Mucosa of stomach (tissue), 1 donor: ENCODE data around the gene TEKT4.
"Not testable (repeated sequence)": the region's sequence is repeated elsewhere in the genome, so short reads cannot be mapped to it uniquely, and the experiment has no call there.

Source experiments
- H3K27me3 ChIP-seq: one replicate; pipeline ENCODE4 v1.7.0; 2013; ENCODE audit warnings: mild to moderate bottlenecking, low read length; ENCODE audit not compliant: control insufficient read depth, insufficient read depth
- H3K36me3 ChIP-seq: one replicate; pipeline ENCODE4 v1.7.0; 2013; ENCODE audit warnings: low read length; ENCODE audit not compliant: control insufficient read depth, insufficient read depth
- H3K4me1 ChIP-seq: one replicate; pipeline ENCODE4 v1.7.0; 2013; ENCODE audit warnings: mild to moderate bottlenecking, low read length; ENCODE audit not compliant: control insufficient read depth, insufficient read depth
- H3K4me3 ChIP-seq: one replicate; pipeline ENCODE4 v1.7.0; 2013; ENCODE audit warnings: low read length
- H3K9ac ChIP-seq: one replicate; pipeline ENCODE4 v1.7.0; 2013; ENCODE audit warnings: mild to moderate bottlenecking, low read length, moderate library complexity
- H3K9me3 ChIP-seq: one replicate; pipeline ENCODE4 v1.7.0; 2013; ENCODE audit warnings: mild to moderate bottlenecking, low read length, moderate library complexity; ENCODE audit not compliant: control insufficient read depth
- donor health status: Pancreatic carcinoma.

Gene TEKT4, protein sequence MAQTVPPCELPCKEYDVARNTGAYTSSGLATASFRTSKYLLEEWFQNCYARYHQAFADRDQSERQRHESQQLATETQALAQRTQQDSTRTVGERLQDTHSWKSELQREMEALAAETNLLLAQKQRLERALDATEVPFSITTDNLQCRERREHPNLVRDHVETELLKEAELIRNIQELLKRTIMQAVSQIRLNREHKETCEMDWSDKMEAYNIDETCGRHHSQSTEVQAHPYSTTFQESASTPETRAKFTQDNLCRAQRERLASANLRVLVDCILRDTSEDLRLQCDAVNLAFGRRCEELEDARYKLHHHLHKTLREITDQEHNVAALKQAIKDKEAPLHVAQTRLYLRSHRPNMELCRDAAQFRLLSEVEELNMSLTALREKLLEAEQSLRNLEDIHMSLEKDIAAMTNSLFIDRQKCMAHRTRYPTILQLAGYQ

DNA sequence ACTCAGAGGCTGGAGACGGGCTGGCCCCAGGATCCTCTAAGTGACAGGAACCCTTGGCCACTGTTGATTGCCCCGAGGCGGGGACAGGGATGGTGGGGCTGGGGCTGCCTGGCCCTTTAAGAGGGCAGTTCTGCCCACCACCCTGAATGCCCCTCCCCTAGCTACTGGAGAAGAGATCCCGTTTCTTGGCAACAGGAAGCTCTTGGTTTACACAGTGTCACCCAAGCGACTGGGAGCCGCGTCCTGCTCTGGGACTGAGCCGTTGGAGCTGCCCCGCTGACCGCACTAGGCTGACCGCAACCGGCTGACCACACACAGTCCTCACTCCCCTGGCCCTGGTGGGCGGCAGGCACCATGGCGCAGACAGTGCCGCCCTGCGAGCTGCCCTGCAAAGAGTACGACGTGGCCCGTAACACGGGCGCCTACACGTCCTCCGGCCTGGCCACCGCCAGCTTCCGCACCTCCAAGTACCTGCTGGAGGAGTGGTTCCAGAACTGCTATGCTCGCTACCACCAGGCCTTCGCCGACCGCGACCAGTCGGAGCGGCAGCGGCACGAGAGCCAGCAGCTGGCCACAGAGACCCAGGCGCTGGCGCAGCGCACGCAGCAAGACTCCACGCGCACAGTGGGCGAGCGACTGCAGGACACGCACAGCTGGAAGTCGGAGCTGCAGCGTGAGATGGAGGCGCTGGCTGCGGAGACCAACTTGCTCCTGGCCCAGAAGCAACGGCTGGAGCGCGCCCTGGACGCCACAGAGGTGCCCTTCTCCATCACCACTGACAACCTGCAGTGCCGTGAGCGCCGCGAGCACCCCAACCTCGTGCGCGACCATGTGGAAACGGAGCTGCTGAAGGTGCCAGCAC is at the start of gene TEKT4:
Gene TEKT4 (plus strand): TSS at position 205 of the 862 bp plus-strand sequence. CDS start 150 bp downstream, at position 355.
- Histone ChIP-seq H3K36me3 (no peaks in the 10 kb centered on the region), H3K9me3 (no peaks in the 10 kb centered on the region), H3K4me1 (no peaks in the 10 kb centered on the region), H3K27me3 (peaks cover 31% of the 10 kb centered on the region), H3K4me3 (no peak within 1 kb of the TSS), H3K9ac (no peak within 1 kb of the TSS)

DNA sequence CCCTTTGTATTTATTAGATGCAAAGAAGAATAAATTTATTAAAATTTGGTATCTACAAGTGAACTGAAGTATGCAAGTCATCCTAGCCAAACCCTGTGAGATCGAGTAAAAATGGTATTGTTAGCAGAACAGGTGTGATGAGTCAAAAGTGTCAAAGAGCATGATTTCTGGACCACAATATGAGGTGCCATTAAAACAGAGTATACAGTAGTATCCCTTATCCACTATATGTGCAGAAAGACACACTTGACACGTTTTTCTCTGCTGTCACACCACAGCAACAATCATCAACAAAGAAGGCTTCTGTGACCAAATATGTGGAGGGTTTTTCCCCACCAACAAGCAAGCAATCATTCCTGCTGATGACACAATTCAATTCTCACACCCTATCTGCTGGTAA is 32.0 kb upstream of the TEKT4 start:
- not testable (repeated sequence) for H3K9ac ChIP-seq, H3K4me3 ChIP-seq, H3K4me1 ChIP-seq, H3K27me3 ChIP-seq, H3K36me3 ChIP-seq, H3K9me3 ChIP-seq

DNA sequence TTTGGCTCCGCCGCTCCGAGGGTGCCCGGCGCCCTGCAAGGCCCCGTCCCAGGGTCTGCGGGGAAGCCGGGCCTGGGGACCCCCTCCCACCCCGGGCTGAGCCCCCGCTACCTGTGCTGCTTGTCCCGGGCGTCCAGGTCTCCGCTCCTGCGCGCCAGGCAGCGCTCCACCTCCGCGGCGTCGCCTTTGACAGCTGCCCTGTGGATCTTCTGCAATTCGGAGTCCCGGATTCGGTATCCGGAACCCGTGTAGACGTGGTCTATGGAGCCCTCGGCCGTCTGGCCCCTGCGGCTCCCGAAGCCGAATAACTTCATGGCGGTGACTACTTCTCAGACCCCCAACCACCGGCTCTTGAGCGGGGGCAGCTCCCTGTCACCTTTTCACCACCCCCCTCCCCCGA is 14.4 kb upstream of the TEKT4 start:
- H3K4me3 ChIP-seq, H3K36me3 ChIP-seq, H3K9ac ChIP-seq, H3K4me1 ChIP-seq, H3K9me3 ChIP-seq: not testable (repeated sequence)
- H3K27me3 ChIP-seq = peaks cover 12% of the 10 kb centered on the region

DNA sequence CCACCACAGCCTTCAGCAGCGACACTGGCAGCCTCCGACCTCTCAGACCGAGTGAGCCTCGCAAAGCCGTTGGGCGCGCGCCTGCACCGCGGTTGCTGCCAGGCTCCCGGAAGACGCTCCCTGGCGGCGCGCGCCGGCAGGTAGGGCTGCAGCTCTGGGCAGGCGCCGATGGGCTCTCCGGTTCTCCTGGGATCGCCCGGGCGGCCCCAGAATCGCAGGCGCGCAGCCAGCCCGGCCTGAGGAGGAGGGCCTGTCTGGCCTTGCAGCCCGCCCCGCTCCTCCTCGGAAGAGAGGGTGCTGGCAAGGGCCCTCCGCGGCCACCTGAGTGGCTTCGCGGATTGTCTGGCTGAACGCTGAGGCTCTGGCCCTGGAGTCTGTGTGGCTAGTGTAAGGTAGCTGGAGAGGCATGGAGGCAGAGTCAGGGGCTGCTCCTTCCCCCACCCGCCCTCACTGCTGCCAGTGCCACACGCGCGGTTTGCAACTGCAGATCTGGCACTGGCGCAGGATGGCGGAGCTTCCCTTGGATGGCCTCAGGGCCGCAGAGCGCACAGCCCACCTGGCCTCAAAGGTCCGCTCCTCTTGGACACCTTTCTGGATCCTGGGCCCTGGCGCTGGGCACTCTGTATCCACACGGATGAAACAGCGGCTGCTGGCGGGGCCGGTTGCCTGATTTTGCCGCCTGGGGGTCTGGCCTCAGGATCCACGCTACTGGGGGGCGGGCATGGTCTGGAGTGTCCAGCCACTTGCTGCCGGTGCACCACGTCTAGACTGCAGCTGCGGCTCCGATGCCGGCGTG is 13.7 kb upstream of the TEKT4 start:
- H3K4me3 ChIP-seq, H3K4me1 ChIP-seq, H3K9ac ChIP-seq, H3K9me3 ChIP-seq, H3K36me3 ChIP-seq: not testable (repeated sequence)
- H3K27me3 ChIP-seq = peaks cover 19% of the 10 kb centered on the region

DNA sequence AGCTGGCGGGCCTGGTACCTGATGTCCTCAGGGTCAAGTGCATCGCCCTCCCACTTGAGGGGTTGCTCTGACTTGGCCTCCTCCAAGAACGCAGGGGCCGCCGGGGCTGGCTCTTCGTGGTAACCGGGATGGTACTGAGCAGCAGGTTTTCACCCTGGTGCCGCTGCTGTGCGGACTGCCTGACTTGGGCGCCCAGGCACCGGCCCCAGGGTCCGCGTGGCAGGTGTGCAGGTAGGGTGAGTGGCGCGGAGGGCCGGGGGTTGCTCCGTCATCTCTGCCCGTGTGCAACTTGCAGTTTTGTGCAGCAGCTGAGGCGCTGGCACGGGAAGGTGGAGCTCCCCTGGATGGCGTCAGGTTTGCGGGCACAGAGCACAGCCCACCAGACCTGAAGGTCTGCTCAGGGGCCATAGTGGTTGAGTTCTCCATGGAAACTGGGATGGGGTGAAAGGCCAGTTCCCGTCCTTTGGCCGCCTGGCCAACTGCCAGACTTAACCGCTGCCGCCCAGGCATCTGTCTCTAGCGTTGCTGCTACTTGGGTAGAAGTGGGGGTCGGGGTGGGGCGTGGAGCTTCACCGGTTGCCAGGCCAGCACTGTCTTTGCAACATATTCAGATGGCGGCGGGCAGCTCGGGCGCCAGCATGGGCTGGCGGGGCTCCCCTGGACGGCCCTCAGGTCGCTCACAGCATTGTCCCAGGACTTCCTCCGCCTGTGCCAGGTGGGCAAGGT is 12.9 kb upstream of the TEKT4 start:
- peaks cover 19% of the 10 kb centered on the region for H3K27me3 ChIP-seq
- not testable (repeated sequence) for H3K4me1 ChIP-seq, H3K9ac ChIP-seq, H3K36me3 ChIP-seq, H3K9me3 ChIP-seq, H3K4me3 ChIP-seq

DNA sequence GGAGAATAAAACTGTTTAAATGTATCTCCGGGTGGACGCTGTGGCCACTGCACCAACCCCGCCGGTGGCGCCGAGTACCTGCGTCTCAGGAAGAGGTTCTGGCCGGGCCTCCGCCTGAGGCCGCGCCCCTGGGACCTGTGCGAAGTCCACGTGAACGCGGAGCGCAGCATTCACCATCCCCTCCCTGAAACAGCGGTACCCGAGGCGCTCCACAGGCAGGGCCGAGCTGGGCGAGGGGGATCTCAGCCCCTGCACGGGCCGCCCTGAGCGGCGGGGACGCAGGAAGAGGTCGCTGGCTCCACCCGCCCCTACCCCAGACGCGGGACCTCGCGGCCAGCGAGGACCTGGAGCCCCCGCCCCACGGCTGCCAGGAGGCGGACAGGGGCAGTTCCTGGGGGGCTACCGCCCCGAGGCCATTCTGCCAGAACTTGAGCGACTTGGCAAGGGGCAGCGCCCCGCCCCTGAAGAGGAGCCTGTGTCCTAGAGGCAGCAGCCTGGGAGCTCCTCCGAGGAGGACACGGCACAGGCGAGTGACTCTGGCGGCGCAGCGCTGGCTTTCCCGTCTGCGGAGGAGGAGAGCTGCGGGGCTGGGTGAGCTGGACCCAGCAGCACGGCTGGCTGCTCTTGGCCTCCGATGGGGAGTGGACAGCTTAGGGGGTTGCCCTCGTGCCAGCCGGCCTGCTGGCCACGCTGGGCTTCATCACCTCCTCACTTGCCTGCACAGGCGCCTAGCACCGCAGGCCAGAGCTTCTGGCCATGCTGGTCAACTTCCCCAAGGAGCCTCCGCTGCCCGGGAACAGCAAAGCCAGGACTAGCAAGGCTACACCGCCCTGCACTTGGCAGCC is 9.7 kb upstream of the TEKT4 start:
- no peaks in the 10 kb centered on the region for H3K4me1 ChIP-seq
- H3K9ac ChIP-seq = no peak overlapping the region
- H3K9me3 ChIP-seq = no peaks in the 10 kb centered on the region
- no peak overlapping the region for H3K4me3 ChIP-seq
- no peaks in the 10 kb centered on the region for H3K36me3 ChIP-seq
- H3K27me3 ChIP-seq = peaks cover 19% of the 10 kb centered on the region

DNA sequence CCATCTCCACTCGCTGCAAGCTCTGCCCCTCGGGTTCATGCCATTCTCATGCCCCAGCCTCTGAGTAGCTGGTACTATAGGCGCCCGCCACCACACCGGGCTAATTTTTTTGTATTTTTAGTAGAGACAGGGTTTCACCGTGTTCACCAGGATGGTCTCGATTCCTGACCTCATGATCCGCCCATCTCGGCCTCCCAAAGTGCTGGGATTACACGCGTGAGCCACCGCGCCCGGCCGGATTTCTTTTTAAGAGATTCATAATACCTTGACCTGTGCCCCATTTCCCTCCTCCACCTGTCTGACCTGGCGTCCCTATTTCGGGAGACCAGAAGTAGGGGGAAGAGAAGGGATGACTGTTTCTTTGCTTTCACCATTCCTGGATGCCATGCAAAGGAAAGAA is 8.3 kb upstream of the TEKT4 start:
- H3K4me1 ChIP-seq, H3K36me3 ChIP-seq, H3K9ac ChIP-seq, H3K4me3 ChIP-seq, H3K9me3 ChIP-seq: not testable (repeated sequence)
- H3K27me3 ChIP-seq = peaks cover 13% of the 10 kb centered on the region

DNA sequence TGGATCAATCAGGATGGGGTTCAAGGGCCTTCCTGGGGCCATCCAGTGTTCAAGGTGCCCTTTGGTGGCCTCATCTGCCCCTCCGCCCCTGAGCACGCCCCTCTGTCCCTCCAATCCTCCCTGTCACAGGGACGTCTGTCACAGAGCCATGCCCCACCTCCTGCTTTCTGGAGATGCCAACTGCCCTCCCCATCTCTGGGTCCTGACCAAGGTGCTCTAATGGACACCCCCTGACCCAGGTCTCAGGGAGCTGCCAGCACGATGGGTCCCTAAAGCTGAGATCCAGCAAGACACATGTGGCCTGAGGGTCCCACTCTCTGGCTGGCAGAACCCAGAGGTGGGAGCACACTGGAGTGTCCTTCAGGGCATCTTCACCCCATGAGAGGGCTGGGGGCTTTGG is 2.1 kb upstream of the TEKT4 start:
- Histone ChIP-seq H3K36me3 (no peaks in the 10 kb centered on the region), H3K9me3 (no peaks in the 10 kb centered on the region), H3K9ac (no peak overlapping the region), H3K4me1 (no peaks in the 10 kb centered on the region), H3K4me3 (no peak overlapping the region), H3K27me3 (peaks cover 29% of the 10 kb centered on the region)

DNA sequence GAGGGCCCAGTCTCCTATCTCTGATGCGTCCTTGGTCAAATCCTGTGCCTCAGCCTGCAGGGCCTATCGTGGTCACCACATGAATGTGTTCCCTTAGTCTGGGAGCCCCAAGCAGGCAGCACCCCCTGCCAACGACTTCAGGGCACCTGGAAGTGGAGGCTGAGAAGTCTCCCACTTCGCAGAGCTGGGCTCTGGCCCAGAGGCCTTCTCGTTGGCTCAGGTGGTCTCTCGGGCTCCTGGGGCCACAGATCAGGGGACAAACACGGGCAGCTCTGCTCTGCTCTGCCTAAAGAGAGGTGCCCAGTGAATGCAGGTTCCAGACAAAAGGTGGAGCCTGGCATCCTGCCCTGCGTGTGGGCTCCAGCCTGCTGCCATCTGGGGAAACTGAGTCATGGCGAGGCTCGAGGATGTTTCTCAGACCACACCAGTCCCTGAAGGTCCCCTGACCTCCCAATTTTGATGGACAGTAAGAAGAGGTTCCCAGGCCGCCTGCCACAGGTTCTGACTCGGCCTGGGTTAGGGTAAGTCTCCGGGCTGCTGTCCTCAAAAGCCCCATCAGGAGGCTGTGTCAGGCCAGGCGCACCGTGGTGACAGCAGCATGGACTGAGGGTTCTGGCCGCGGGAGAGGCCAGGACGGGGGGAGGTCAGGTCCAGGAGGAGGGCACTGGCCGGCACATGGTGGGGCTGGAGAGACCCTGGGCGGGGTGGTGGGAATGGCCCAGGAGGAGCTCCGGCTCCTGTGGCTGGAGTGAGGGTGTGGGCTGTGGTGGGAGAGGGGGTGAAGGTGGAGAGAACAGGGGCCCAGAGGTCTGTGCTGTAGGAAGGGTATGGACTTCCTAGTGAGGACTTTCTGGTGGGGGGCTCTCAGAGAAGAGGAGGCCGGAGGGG is 1.4 kb upstream of the TEKT4 start:
- Histone ChIP-seq H3K4me1 (no peaks in the 10 kb centered on the region), H3K9me3 (no peaks in the 10 kb centered on the region), H3K27me3 (peaks cover 29% of the 10 kb centered on the region), H3K9ac (no peak overlapping the region), H3K4me3 (no peak overlapping the region), H3K36me3 (no peaks in the 10 kb centered on the region)

DNA sequence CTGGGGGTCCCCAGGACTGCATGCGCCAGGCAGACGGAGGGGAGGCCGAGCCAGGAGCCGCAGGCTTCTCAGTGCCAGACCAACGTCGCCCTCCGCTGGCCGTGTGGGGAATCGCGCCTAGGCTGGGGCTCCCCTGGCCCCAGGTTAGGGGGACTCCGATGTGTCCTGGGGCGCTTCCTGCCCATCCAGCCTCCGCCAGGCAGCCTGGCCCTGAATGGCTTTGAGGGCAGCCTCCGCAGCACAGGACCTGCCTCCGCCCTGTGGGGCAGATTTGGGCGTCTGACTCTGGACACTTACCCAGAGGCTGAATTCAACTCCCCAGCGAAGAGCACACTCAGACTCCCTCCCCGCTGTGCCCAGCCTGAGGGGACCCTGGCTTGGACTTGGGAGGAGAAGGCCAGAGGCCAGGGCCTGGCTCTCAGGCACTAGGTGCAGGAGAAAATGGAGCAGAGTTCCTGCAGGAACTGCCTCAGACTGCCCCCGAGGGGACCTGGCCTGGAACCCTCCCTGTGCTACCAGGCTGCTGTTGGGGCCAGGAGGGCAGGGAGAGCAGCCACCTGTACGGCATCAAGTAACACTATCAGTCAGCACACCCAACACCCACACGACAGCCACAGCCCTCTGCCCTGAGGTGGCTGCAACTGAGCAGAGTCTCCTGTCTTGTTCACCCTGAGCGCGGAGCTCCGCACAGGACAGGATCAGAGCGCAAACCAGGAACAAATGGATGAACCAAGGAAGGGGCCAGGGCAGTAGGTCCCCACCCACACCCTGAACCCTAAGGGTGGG is 597 bp upstream of the TEKT4 start:
- Histone ChIP-seq H3K4me1 (no peaks in the 10 kb centered on the region), H3K27me3 (peaks cover 29% of the 10 kb centered on the region), H3K9ac (no peak overlapping the region), H3K4me3 (no peak overlapping the region), H3K36me3 (no peaks in the 10 kb centered on the region), H3K9me3 (no peaks in the 10 kb centered on the region)
